GM21786 (cell line): ENCODE results near the gene HORMAD2.
"Not testable (repeated sequence)": the region's sequence is repeated elsewhere in the genome, so short reads cannot be mapped to it uniquely, and the experiment has no call there.

Experiments used
- ATAC-seq: cut with Tn5 transposase; IDR thresholded peaks from one replicate; pipeline ENCODE4 v1.9.1; 2021; ENCODE audit not compliant: unreplicated experiment

HORMAD2 gene

GRCh38 chr22:30205281-30206115 is 125.2 kb downstream of the HORMAD2 start:
- no peak for ATAC-seq

GRCh38 chr22:30206944-30207343 is 126.7 kb downstream of the HORMAD2 start:
- ATAC-seq: no peak

- no peak for ATAC-seq
Measured at GRCh38 chr22:30208631-30209603, 128.7 kb downstream of the HORMAD2 start.

- ATAC-seq: no peak
Measured at GRCh38 chr22:30209642-30210041, 129.4 kb downstream of the HORMAD2 start.

GRCh38 chr22:30210235-30210909 is 130.1 kb downstream of the HORMAD2 start:
- ATAC-seq: no peak

- ATAC-seq: no peak
Measured at GRCh38 chr22:30211124-30211820, 131.0 kb downstream of the HORMAD2 start.

- ATAC-seq: no peak
Measured at GRCh38 chr22:30212363-30212995, 132.2 kb downstream of the HORMAD2 start.

- ATAC-seq: no peak
Measured at GRCh38 chr22:30212996-30213441, 132.8 kb downstream of the HORMAD2 start.

GRCh38 chr22:30214703-30215407 is 134.6 kb downstream of the HORMAD2 start:
- no peak for ATAC-seq

GRCh38 chr22:30216272-30216671 is 136.0 kb downstream of the HORMAD2 start:
- ATAC-seq: not testable (repeated sequence)

GRCh38 chr22:30216710-30217109 is 136.4 kb downstream of the HORMAD2 start:
- no peak for ATAC-seq

- ATAC-seq: no peak
Measured at GRCh38 chr22:30217698-30218560, 137.7 kb downstream of the HORMAD2 start.

GRCh38 chr22:30219049-30219654 is 138.9 kb downstream of the HORMAD2 start:
- ATAC-seq: no peak

GRCh38 chr22:30219668-30220278 is 139.5 kb downstream of the HORMAD2 start:
- ATAC-seq: no peak

GRCh38 chr22:30220338-30221012 is 140.2 kb downstream of the HORMAD2 start:
- ATAC-seq: no peak

- no peak for ATAC-seq
Measured at GRCh38 chr22:30221121-30221992, 141.1 kb downstream of the HORMAD2 start.
